Measurements from ENCODE around the gene MTF2.

MTF2 gene

DNA sequence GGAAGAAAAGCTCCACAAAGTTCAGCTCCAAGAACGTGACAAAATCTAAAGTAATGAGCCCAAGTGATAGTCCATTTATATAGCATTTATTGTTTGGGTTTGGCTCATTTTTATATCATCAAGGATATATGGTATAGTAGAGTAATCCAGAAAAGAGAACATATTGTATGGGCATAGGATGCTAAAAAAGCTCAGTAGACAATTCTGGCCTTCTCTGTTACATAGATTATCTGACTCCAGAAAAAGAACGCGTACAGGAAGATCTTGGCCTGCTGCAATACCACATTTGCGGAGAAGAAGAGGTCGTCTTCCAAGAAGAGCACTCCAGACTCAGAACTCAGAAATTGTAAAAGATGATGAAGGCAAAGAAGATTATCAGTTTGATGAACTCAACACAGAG, 57.4 kb downstream of the MTF2 start:
- Histone ChIP-seq H4K20me1 (ENCODE audit: insufficient read depth, low read length) (no peaks in the 10 kb centered on the region), H3K9me3 (ENCODE audit: insufficient read depth, low read length) (no peaks in the 10 kb centered on the region), H3K4me2 (ENCODE audit: low read length) (no peak overlapping the region), H2AFZ (ENCODE audit: low read depth, low read length) (no peak overlapping the region), H3K36me3 (replicated peaks; ENCODE audit: low read depth, low read length) (peaks cover 25% of the 10 kb centered on the region), H3K4me3 (ENCODE audit: low read length) (no peak overlapping the region), H3K27ac (ENCODE audit: low read length) (no peak overlapping the region), H3K9ac (ENCODE audit: low read length) (no peak overlapping the region), H3K4me1 (ENCODE audit: low read length) (no peaks in the 10 kb centered on the region), H3K79me2 (ENCODE audit: low read length) (no peaks in the 10 kb centered on the region), H3K27me3 (ENCODE audit: low read depth, low read length) (no peaks in the 10 kb centered on the region)
- TF ChIP-seq EZH2phosphoT487 (IDR thresholded peaks at IDR 0.05; ENCODE audit: low read depth), result no peak
- TF ChIP-seq, protein P1, sequence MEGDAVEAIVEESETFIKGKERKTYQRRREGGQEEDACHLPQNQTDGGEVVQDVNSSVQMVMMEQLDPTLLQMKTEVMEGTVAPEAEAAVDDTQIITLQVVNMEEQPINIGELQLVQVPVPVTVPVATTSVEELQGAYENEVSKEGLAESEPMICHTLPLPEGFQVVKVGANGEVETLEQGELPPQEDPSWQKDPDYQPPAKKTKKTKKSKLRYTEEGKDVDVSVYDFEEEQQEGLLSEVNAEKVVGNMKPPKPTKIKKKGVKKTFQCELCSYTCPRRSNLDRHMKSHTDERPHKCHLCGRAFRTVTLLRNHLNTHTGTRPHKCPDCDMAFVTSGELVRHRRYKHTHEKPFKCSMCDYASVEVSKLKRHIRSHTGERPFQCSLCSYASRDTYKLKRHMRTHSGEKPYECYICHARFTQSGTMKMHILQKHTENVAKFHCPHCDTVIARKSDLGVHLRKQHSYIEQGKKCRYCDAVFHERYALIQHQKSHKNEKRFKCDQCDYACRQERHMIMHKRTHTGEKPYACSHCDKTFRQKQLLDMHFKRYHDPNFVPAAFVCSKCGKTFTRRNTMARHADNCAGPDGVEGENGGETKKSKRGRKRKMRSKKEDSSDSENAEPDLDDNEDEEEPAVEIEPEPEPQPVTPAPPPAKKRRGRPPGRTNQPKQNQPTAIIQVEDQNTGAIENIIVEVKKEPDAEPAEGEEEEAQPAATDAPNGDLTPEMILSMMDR (IDR thresholded peaks at IDR 0.05; ENCODE audit: low read depth, low read length), result no peak

DNA sequence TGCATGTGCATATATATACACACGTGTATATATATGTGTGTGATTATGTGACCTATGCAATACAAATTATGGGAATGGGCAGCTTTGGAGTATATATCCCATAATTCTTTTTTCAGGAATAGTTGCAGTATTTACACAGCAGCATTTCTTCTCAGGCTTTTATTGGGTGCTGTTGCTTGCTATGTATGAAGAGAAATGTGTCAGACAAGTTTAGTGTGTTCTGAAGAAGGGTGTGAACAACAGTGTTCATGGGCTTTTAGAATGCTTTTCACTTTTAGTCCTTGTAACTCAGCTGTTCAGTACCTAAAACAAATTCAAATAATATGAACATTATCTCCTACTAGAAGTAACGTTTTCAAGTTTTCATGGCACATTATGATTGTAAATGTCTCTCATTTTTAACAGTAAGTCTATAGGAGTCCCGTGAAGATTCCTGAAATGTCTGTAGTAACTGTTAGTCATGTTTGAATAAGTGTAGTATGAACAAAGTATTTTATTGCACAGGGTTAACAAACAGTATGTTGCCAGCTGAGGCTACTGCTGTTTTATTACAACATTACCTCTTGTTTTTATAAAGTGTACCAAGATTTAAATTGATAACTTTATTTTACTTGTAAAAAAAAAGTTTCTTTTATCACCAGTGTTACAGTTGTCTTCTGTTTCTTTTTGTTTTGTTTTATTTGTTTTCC, 58.7 kb downstream of the MTF2 start:
- Histone ChIP-seq H3K4me1 (ENCODE audit: low read length) (no peaks in the 10 kb centered on the region), H3K79me2 (ENCODE audit: low read length) (no peaks in the 10 kb centered on the region), H3K27me3 (ENCODE audit: low read depth, low read length) (no peaks in the 10 kb centered on the region), H4K20me1 (ENCODE audit: insufficient read depth, low read length) (no peaks in the 10 kb centered on the region), H2AFZ (ENCODE audit: low read depth, low read length) (no peak overlapping the region), H3K4me3 (ENCODE audit: low read length) (no peak overlapping the region), H3K36me3 (replicated peaks; ENCODE audit: low read depth, low read length) (peaks cover 25% of the 10 kb centered on the region), H3K27ac (ENCODE audit: low read length) (no peak overlapping the region), H3K9me3 (ENCODE audit: insufficient read depth, low read length) (no peaks in the 10 kb centered on the region), H3K9ac (ENCODE audit: low read length) (no peak overlapping the region), H3K4me2 (ENCODE audit: low read length) (no peak overlapping the region)
- TF ChIP-seq, protein P1 (IDR thresholded peaks at IDR 0.05; ENCODE audit: low read depth, low read length), result no peak
- TF ChIP-seq EZH2phosphoT487 (IDR thresholded peaks at IDR 0.05; ENCODE audit: low read depth), result no peak

DNA sequence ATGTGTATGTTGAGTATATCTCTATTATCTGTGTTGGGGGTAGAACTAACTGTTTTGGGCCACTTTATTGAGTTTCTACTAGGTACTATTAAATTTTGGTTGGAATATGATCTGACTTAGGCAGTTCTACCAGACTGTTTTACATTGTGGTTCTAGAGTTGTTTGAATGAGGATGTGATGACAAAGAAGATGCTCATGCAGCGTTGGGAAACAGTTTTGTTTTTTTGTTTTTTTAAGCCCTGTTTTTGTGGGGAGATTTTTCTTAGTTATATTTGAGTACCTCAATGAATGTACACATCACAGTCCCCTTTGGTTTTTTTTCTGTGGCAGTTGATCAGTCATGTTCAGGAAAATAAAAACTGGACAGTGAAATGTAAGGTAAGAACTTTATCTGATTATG, 61.0 kb downstream of the MTF2 start:
- H3K79me2 ChIP-seq (ENCODE audit: low read length), result no peaks in the 10 kb centered on the region
- no peak overlapping the region for H3K4me3 ChIP-seq (ENCODE audit: low read length)
- no peak overlapping the region for H3K4me2 ChIP-seq (ENCODE audit: low read length)
- no peak overlapping the region for H2AFZ ChIP-seq (ENCODE audit: low read depth, low read length)
- TF ChIP-seq EZH2phosphoT487 (IDR thresholded peaks at IDR 0.05; ENCODE audit: low read depth), result no peak
- TF ChIP-seq, protein P1 (IDR thresholded peaks at IDR 0.05; ENCODE audit: low read depth, low read length), result no peak
- H3K36me3 ChIP-seq (replicated peaks; ENCODE audit: low read depth, low read length), result peaks cover 23% of the 10 kb centered on the region
- H3K4me1 ChIP-seq (ENCODE audit: low read length), result no peaks in the 10 kb centered on the region
- no peak overlapping the region for H3K27ac ChIP-seq (ENCODE audit: low read length)
- no peak overlapping the region for H3K9ac ChIP-seq (ENCODE audit: low read length)
- H3K27me3 ChIP-seq (ENCODE audit: low read depth, low read length), result no peaks in the 10 kb centered on the region
- no peaks in the 10 kb centered on the region for H4K20me1 ChIP-seq (ENCODE audit: insufficient read depth, low read length)
- H3K9me3 ChIP-seq (ENCODE audit: insufficient read depth, low read length), result no peaks in the 10 kb centered on the region

DNA sequence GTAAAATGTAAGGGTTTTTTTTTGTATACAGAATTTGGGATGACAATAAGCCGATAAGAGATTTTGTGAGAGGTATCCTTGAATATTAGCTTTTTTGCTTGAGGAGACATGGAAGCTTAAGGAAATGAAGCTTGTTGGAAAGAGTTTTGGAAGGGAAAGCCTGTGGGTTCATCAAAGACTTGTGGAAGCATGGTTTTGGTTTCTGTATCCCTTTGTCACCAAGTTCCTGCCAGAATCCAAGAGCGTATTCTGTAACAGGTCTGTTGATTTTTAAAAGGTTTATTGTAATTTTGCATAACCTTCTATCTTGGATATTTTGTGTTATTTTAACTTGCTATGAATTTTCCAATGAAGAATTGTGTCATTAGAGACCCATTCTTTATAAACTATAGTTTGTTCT, 63.1 kb downstream of the MTF2 start:
- no peak overlapping the region for H2AFZ ChIP-seq (ENCODE audit: low read depth, low read length)
- no peak overlapping the region for H3K27ac ChIP-seq (ENCODE audit: low read length)
- no peaks in the 10 kb centered on the region for H3K79me2 ChIP-seq (ENCODE audit: low read length)
- TF ChIP-seq, protein P1 (IDR thresholded peaks at IDR 0.05; ENCODE audit: low read depth, low read length), result no peak
- no peak for TF ChIP-seq EZH2phosphoT487 (IDR thresholded peaks at IDR 0.05; ENCODE audit: low read depth)
- H3K4me2 ChIP-seq (ENCODE audit: low read length), result no peak overlapping the region
- H3K9me3 ChIP-seq (ENCODE audit: insufficient read depth, low read length), result no peaks in the 10 kb centered on the region
- H4K20me1 ChIP-seq (ENCODE audit: insufficient read depth, low read length), result no peaks in the 10 kb centered on the region
- no peak overlapping the region for H3K4me3 ChIP-seq (ENCODE audit: low read length)
- no peak overlapping the region for H3K9ac ChIP-seq (ENCODE audit: low read length)
- H3K27me3 ChIP-seq (ENCODE audit: low read depth, low read length), result no peaks in the 10 kb centered on the region
- no peaks in the 10 kb centered on the region for H3K4me1 ChIP-seq (ENCODE audit: low read length)
- peaks cover 14% of the 10 kb centered on the region for H3K36me3 ChIP-seq (replicated peaks; ENCODE audit: low read depth, low read length)

Data from OCI-LY3 (cell line).